Small intestine (tissue), 7 donors: ENCODE measurements around the gene SUN1. TPM values are rescaled to one million over a fixed set of nuclear protein-coding genes. Genes with fewer than 3 reads are reported as not detected.

Experiments used
- DNase-seq, 2 donors: peaks; one replicate each; pipeline versions ENCODE4 v3.0.0 to v3.0.0-alpha.2; 2013
- FAIRE-seq: peaks from 2 replicates; lab custom pipeline; 2012; peaks lifted over from hg19 to GRCh38; lab: Jason Lieb, UNC
- H3K27ac ChIP-seq, 3 donors: one replicate each; pipeline ENCODE4 v1.5.1; 2013; ENCODE audit warnings: low read length in 2 of 3, mild to moderate bottlenecking in 2 of 3, control low read depth in 1 of 3, inconsistent platforms in 1 of 3, low read depth in 1 of 3, moderate library complexity in 1 of 3
- H3K27me3 ChIP-seq, 3 donors: one replicate each; pipeline ENCODE4 v1.6.1; 2013; ENCODE audit warnings: low read length in 3 of 3, inconsistent platforms in 1 of 3; ENCODE audit not compliant: control insufficient read depth in 3 of 3, insufficient read depth in 3 of 3
- H3K36me3 ChIP-seq, 3 donors: one replicate each; pipeline ENCODE4 v1.6.1; 2013; ENCODE audit warnings: low read length in 3 of 3, inconsistent platforms in 1 of 3, low read depth in 1 of 3, mild to moderate bottlenecking in 1 of 3, moderate library complexity in 1 of 3; ENCODE audit not compliant: control insufficient read depth in 3 of 3, insufficient read depth in 2 of 3
- H3K4me1 ChIP-seq, 3 donors: one replicate each; pipeline ENCODE4 v1.6.1; 2013; ENCODE audit warnings: low read length in 2 of 3, inconsistent platforms in 1 of 3, low read depth in 1 of 3, mild to moderate bottlenecking in 1 of 3, moderate library complexity in 1 of 3; ENCODE audit not compliant: control insufficient read depth in 3 of 3, insufficient read depth in 2 of 3
- H3K4me3 ChIP-seq, 3 donors: one replicate each; pipeline ENCODE4 v1.5.1; 2013; ENCODE audit warnings: low read length in 3 of 3, control low read depth in 1 of 3, inconsistent platforms in 1 of 3, low read depth in 1 of 3, mild to moderate bottlenecking in 1 of 3, moderate library complexity in 1 of 3
- H3K9me3 ChIP-seq, 2 donors: one replicate each; pipeline ENCODE4 v1.6.1; 2013; ENCODE audit warnings: low read depth in 1 of 2, low read length in 1 of 2; ENCODE audit not compliant: control insufficient read depth in 2 of 2, insufficient read depth in 1 of 2
- WGBS, 3 donors: extraction: QIAGEN DNeasy Blood & Tissue Kit; methylation state at CpG; one replicate each; pipeline ENCODE4 v1.1.7; 2013; 5-methylcytosine and 5-hydroxymethylcytosine counted together
- polyA plus RNA-seq, 4 donors: library from polyadenylated mRNA; stranded (reverse) in 3 of 4; unstranded in 1 of 4; fragments of 200-250 nt in 3 of 4; fragments of 120-200 nt in 1 of 4; gene quantifications; one replicate each; pipeline versions ENCODE4 v1.2.1 to v1.2.3, GENCODE V29; 2013
- donor health status: healthy with polysubstance abuse.
- donor health status: control.
- donor health status: control.
- donor health status: Bipolar disorder and iron deficiency.
- donor health status: healthy.

The SUN1 gene
- polyA plus RNA-seq, 4 donors, result 41.6 to 105 (median 61.2) TPM

- no peak for FAIRE-seq
Observed at GRCh38 chr7:851204-851603, 18.9 kb downstream of the SUN1 start.

GRCh38 chr7:853366-854117 lies 21.3 kb downstream of the SUN1 start:
- no peak overlapping the region for H3K4me3 ChIP-seq
- DNase-seq, result no peak
- peaks cover 0 to 12% (median 0%) of the 10 kb centered on the region in 3 donors for H3K4me1 ChIP-seq
- 91 to 94% (median 91%) methylated on average over 32 to 33 of the region's 33 CpGs for WGBS, 3 donors
- no peak for FAIRE-seq
- H3K36me3 ChIP-seq, result peaks cover 22 to 85% (median 33%) of the 10 kb centered on the region in 3 donors
- H3K27ac ChIP-seq, result no peak overlapping the region
- no peaks in the 10 kb centered on the region for H3K27me3 ChIP-seq
- H3K9me3 ChIP-seq, result peaks cover 0 to 1% of the 10 kb centered on the region in 2 donors

More at GRCh38 chr7:851204-851603, 18.9 kb downstream of the SUN1 start:
- WGBS, 3 donors, result 91 to 93% (median 91%) methylated on average over 14 of the region's 14 CpGs
- H3K4me1 ChIP-seq, result peaks cover 0 to 5% (median 0%) of the 10 kb centered on the region in 3 donors
- no peak overlapping the region for H3K27ac ChIP-seq
- no peaks in the 10 kb centered on the region for H3K27me3 ChIP-seq
- H3K4me3 ChIP-seq, result no peak overlapping the region
- no peak for DNase-seq
- peaks cover 0 to 19% of the 10 kb centered on the region in 2 donors for H3K9me3 ChIP-seq
- peaks cover 18 to 80% (median 25%) of the 10 kb centered on the region in 3 donors for H3K36me3 ChIP-seq

GRCh38 chr7:854118-854775 lies 22.0 kb downstream of the SUN1 start:
- no peaks in the 10 kb centered on the region for H3K9me3 ChIP-seq
- WGBS, 3 donors, result 94 to 97% (median 94%) methylated on average over 32 of the region's 32 CpGs
- H3K4me1 ChIP-seq, result peaks cover 0 to 16% (median 0%) of the 10 kb centered on the region in 3 donors
- no peak overlapping the region for H3K27ac ChIP-seq
- H3K36me3 ChIP-seq, result peaks cover 22 to 85% (median 33%) of the 10 kb centered on the region in 3 donors
- H3K27me3 ChIP-seq, result no peaks in the 10 kb centered on the region
- no peak for DNase-seq
- no peak for FAIRE-seq
- no peak overlapping the region for H3K4me3 ChIP-seq

- H3K4me1 ChIP-seq, result peaks cover 0 to 21% (median 0%) of the 10 kb centered on the region in 3 donors
- no peaks in the 10 kb centered on the region for H3K27me3 ChIP-seq
- no peak for DNase-seq
- FAIRE-seq, result no peak
- H3K9me3 ChIP-seq, result peaks cover 0 to 13% of the 10 kb centered on the region in 2 donors
- H3K27ac ChIP-seq, result peak overlapping the region in 1 of 3 donors; percentile 41
- WGBS, 3 donors, result 67 to 85% (median 78%) methylated on average over 21 to 29 of the region's 29 CpGs
- peaks cover 26 to 89% (median 37%) of the 10 kb centered on the region in 3 donors for H3K36me3 ChIP-seq
- no peak overlapping the region for H3K4me3 ChIP-seq
Observed at GRCh38 chr7:855686-856369, 23.6 kb downstream of the SUN1 start.

- WGBS, 3 donors, result 85 to 92% (median 89%) methylated on average over 25 to 30 of the region's 30 CpGs
- no peaks in the 10 kb centered on the region for H3K27me3 ChIP-seq
- no peak for DNase-seq
- peaks cover 0 to 16% of the 10 kb centered on the region in 2 donors for H3K9me3 ChIP-seq
- peaks cover 33 to 88% (median 34%) of the 10 kb centered on the region in 3 donors for H3K36me3 ChIP-seq
- no peak for FAIRE-seq
- H3K4me3 ChIP-seq, result no peak overlapping the region
- H3K27ac ChIP-seq, result peak overlapping the region in 1 of 3 donors; percentile 41
- H3K4me1 ChIP-seq, result peaks cover 0 to 27% (median 0%) of the 10 kb centered on the region in 3 donors
Observed at GRCh38 chr7:856444-857095, 24.3 kb downstream of the SUN1 start.

GRCh38 chr7:857661-858060 lies 25.4 kb downstream of the SUN1 start:
- DNase-seq, result no peak
- WGBS, 3 donors, result 85 to 94% (median 91%) methylated on average over 9 of the region's 9 CpGs
- Histone ChIP-seq H3K4me1 (peaks cover 0 to 31% (median 2%) of the 10 kb centered on the region in 3 donors), H3K9me3 (peaks cover 0 to 16% of the 10 kb centered on the region in 2 donors), H3K27me3 (no peaks in the 10 kb centered on the region), H3K36me3 (peaks cover 33 to 90% (median 36%) of the 10 kb centered on the region in 3 donors), H3K27ac (no peak overlapping the region), H3K4me3 (no peak overlapping the region)
- FAIRE-seq, result no peak

- no peaks in the 10 kb centered on the region for H3K27me3 ChIP-seq
- H3K27ac ChIP-seq, result no peak overlapping the region
- peaks cover 26 to 87% (median 28%) of the 10 kb centered on the region in 3 donors for H3K36me3 ChIP-seq
- H3K4me1 ChIP-seq, result peaks cover 0 to 31% (median 2%) of the 10 kb centered on the region in 3 donors
- FAIRE-seq, result no peak
- 79 to 86% (median 83%) methylated on average over 16 of the region's 16 CpGs for WGBS, 3 donors
- no peak overlapping the region for H3K4me3 ChIP-seq
- peak in 1 of 2 donors; percentile 45 for DNase-seq
- H3K9me3 ChIP-seq, result peaks cover 0 to 16% of the 10 kb centered on the region in 2 donors
Observed at GRCh38 chr7:859359-860030, 27.2 kb downstream of the SUN1 start.
